Putamen (tissue), 1 donor: Measurements from ENCODE around the gene MTTP.

Source experiments
- DNase-seq: peaks from one replicate; pipeline ENCODE4 v3.0.0-alpha.2; 2016; ENCODE audit warnings: low spot score

The MTTP gene

GRCh38 chr4:99642725-99643489, 68.3 kb downstream of the MTTP start:
- no peak for DNase-seq

DNA sequence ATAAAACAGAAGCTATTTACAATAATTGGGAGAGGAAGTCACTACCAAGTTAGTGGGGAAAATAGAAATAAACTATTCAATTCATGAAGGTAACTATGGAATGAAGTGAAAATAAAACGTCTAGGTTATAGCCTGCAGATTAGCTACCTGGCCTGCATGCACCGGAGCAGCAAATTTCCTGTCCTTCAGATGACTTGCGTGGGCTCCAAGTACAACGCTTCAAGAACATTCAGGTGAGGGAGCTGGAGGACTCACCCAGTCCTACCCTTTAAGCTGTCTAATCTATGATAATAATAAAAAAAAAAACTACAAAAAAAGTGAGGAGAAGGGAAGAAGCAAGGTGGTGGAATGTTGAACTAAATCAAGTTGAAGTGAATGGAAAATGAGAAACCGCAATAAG, 69.8 kb downstream of the MTTP start:
- DNase-seq = peak; percentile 66

DNA sequence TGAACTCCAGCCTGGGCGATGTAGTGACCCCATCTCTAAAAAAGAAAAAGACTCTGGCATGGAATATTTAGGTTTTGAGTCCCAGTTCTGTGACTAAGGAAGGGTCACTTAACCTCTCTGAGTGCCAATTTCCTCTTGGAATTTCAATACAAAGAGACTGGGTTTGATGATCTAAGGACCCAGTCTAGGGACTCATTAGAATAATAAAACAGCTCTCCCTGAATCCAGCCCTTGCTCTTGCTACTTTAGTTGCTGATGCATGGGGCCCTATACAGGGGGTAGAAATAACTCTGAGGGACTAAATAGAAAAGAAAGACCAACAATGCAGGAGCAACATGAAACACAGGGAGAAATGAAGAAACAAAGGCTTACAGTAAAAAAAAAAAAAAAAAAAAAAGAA, 70.4 kb downstream of the MTTP start:
- DNase-seq = no peak

DNA sequence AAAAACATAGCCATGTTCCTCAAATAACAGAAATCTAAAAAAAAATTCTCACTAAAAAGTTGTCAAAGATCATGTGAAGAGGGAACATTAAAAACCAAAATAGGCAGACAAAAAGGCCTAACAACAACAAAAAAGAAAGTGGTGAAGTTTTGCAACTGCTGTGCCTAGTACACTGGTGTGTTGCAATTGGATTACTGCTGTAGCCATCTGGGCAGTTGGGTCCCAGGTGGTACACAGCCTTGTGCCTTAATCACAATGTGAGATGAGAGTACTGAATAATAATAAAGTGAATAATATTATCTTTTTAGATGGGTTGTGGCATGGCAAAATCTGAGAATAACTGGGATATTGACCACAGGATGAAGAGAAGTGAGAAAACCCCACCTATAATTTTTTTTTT, 71.0 kb downstream of the MTTP start:
- no peak for DNase-seq

- DNase-seq = no peak
These were observed 72.4 kb downstream of the MTTP start for GRCh38 chr4:99647071-99647470.

DNA sequence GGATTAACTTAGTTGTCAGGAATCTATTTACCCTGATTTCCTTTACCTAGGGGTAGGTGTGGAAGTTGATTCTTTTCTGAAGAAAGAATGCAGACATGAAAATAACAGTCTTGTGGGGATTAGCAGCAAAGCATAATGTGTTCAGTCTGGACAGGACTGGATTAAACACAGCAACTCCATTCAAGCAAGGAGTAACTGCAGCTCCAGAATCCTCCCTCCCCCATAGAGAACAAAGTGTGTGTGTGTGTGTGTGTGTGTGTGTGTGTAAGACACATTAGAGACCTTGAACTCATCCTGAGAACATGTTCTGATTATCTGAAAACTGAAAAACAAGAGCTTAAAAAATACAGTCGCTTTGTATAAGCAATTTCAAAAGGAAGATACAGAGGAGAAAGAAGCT, 73.7 kb downstream of the MTTP start:
- no peak for DNase-seq

GRCh38 chr4:99649208-99649607, 74.6 kb downstream of the MTTP start:
- no peak for DNase-seq

DNA sequence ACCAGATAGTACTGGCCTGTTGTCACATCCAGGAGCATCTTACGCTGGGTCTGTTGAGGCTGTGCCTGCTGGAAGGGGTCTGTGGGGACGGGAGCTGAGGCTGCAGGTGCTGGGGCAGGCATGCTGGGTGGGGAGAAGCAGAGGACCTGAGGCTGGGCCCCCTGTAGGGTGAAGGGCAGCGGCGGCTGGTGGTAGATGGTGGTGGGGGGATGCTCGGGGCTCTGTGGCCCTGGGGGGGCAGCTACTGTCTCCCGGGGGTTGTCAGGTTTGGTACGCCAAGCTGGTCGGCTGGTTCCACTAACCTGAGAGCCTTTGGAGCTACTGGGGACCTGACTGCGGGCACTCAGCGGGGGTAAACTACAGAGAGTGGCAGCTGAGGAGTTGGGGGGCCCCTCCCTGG, 75.2 kb downstream of the MTTP start:
- no peak for DNase-seq

GRCh38 chr4:99651016-99651769, 76.6 kb downstream of the MTTP start:
- DNase-seq = no peak

DNA sequence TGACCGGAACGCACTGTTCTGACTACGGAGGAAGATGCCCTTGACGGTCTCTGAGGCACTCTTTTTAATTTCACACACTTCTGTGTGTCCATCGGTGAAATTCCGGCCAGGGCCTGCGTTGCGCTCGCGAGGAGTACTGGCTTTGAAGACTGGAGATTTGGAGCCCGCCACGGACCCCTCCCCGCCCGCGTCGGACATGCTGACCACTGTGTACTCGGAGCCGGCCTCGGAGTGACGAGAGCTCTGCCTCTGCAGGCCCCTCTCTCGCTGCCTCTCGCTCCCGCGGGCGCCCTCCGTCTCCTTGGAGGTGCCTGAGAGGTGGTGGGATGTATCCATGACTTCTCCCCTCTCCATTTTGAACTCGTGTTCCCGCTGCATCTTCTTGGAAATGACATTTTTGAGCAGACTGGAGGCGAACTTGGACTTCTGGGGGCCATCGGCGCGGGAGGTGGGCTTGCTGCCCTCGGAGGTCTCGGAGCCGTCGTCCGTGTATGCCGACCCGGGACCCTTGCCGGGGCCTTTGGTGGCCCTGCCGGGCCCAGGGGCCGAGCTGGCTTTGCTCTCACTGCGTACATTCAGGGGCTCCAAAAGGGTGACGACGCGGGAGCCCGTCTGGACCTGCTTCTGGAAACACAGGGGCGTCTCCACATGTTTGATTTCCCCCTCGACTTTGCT, 77.3 kb downstream of the MTTP start:
- DNase-seq = no peak

DNA sequence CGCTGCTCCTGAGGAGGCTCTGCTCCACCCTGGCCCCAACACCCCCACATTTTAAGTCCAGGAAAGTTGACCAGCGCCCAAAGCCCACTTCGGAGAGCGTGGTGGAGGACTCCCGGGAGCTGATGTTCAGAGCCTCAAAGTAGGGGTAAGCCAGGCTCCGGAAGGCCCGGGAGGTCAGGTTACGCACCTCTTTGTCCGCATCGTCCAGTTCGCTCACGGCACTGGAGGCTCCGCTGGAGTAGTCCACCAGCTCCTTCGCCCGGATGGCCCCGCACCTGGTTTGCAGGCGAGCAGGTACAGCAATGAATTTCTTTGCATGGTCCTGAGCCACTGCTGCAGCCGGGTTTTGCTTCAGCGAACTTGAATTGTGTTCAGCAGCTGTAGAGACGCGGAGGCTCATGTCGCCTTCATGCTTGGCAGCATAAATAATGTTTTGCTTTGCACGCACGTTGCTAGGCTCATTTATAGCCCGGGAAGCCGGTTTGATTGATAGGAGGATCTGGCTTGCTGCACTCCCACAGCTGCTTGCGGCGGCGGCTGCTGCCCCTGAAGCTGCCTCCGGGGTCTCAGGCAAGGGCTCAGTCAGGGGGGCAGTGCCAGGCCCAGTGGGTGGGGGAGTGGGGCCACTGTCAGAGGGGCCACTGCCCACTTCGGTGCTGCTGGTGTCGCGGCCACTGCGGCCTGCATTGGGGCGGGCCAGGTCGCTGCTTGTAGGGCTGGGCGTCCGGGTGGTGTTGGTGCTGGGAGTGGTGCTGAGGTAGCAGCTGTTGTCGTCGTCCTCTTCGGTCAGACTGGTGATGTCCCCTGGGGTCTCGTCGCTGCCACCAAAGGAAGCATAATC, 78.2 kb downstream of the MTTP start:
- no peak for DNase-seq

DNA sequence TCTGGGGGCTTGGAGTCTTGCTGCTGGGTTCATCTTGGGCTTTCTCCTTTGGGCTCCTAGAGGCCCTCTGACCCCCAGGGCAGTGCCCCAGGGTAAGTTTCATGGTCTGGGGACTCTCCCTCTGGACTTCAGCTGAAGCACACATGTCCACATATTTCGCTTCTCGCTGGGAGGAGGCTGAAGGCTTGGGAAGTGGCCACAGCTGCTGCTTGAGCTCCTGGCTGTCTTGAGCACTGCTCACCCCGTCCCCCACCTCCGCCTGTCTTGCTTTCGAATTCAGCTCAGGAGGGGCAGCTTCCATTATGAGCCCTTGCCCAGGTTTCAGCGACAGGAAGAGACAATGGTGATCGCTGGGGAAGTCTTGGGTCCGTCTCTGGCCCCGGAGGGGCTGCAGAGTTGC, 79.3 kb downstream of the MTTP start:
- DNase-seq = no peak

DNA sequence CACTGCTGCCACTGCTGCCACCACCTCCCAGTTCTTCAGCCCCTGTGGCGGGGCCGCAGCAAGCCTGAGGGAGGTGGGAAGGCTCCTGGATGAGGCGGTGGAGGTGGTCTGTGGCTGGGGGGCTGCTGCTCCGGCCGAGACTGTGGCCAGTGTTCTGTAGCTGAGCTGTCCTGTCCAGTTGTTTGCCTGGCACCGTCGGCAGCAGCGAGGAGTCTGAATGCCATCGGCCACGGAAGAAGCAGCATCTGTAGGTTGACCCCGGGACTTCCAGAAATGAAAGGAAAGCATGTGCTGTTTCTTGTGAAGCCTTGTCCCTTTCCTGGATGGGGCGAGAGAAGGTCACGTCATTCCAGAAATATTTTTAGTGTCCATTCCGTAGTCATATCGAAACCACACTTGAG, 79.7 kb downstream of the MTTP start:
- no peak for DNase-seq

DNA sequence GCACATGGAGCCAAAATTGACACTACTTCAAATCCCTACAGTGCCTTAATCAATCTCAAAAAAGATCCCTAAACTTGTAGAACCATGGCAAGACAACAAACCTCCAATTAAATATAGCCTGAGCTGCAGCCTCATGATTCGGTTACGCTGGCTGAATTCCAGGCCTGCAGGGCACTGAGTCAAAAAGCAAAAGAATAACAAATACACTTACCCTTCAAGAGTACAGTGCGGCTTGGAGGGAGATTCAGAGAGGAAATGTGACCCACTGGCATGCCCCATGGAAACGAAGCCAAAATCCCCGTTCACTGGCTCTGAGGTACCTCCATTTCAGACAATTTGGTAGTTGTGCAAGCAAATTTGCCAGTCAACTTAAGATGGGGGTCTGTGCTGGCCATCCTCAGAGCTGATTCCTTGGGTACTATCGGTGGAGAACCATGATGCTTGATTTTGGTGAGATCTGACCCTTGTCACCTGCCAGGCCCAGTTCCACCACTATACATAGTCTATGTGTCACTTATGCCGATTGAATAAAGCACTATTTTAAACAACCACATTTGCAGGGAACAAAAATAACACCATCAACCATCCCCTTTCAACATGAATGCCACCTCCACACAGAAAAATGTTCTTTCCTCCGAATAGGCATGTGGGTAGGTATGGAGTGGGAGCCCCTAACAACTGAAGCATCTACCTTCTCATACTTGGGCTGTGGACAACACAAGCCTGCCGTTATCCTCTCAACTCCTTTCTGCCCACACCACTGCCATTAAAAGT, 80.9 kb downstream of the MTTP start:
- peak; percentile 82 for DNase-seq

DNA sequence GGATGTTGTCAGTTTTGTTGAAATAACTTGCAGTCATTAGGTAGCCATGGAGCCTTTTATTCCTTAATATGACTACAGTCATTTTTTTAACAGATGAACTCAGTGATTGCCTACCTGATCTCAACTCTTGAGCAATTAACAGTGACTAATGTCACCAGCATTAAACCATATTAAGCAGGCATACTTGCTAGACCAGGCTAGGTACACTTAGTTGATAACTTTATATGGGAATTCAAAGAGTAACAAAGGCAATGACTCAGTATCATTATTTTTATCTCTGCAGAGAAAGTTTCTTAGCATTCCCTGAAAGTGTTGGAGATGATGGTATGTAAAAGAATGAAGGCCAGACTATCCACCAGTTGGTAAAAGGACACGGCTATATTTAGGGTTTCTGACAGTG, 83.2 kb downstream of the MTTP start, which contains the start of gene C4orf54:
C4orf54 (minus strand) TSS at position 31 of the 400 bp plus-strand sequence. CDS start 3,180 bp downstream, outside the sequence.
- DNase-seq = no peak

GRCh38 chr4:99658666-99659065, 84.0 kb downstream of the MTTP start:
- no peak for DNase-seq

GRCh38 chr4:99661907-99662306, 87.3 kb downstream of the MTTP start:
- no peak for DNase-seq

DNA sequence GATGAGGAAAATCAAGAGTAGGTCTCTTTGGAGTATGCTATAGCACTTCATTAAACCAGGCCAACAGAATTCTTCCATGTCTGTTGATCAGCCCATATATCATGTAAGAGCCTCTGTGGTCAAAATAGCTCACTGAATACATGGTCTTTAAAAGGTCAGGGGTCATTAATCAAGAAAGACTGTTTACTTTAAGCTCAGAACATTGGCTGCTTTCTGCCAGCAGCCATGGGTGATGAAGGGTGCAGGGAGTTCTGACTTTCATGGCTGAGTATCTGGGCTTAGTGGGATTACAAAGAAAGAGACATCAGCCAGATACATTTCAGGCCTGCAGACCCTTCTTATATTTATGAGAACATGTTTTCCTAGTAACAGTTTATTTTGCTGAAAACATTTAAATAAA, 90.1 kb downstream of the MTTP start:
- no peak for DNase-seq

DNA sequence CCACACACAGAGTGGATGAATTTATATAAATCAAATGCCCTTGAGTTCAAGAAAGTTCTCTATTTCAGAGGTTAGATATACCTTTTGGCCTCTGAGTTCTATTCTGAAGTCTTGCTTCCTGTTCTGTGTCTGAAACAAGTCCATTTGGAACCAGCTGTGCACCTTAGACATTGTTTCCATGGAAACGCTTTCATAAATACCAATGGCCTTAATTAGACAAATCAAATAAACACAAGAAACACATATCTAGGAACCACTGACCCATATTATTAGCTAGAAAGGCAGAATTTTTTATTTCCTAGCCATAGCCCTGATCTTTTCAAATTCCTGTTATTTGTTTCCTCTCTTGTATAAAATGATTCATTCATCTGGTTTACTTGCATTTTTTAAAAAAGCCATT, 91.4 kb downstream of the MTTP start:
- no peak for DNase-seq

DNA sequence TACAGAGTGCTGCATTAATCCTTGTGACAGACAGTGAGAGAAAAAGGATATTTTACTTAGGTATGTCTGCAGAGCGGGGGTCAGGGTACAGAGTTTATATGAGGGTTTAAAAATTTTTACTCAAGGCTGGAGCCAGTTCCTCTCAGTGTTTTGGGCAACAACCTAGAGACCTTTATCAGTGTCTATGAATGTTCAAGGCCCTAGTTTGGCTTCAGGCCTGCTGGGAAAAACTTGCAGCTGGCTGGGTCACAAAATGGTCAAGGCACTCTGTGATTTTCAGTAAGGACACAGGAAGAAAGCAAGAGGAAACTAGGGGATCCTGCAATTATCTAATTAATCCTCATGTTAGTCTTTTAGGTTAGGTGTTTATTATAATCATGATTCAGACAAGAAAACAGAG, 93.8 kb downstream of the MTTP start:
- DNase-seq = no peak

DNA sequence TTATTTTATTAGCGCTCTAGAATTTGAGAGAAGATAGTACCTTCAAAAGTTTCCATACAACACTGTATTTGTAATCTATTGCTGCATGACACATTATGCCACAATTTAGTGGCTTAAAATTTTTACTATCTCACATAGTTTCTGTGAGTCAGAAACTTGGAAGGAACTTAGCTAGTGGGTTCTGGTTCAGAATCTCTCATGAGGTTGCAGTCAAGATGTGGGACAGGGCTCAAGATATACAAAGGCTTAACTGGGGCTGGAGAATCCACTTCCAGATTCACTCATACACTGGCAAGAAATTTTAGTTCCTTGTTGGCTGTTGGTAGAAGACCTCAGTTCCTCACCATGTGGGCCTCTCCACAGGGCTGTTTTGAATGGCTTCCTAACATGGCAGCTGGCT, 94.5 kb downstream of the MTTP start:
- no peak for DNase-seq
